PC-3 (cell line): Measurements from ENCODE around the gene PNCK. TPM values are rescaled to one million over a fixed set of nuclear protein-coding genes. Genes with fewer than 3 reads are reported as not detected.

ENCODE experiments used
- ATAC-seq: fragments of 200-7000 bp; cut with Tn5 transposase; 2 replicates; pipeline ENCODE4 v1.9.1; 2020; ENCODE audit warnings: mild to moderate bottlenecking, moderate library complexity
- BruUV-seq: library from RNA; stranded (reverse); fragments of 400-500 nt; replicated peaks from 2 replicates; lab custom pipeline; 2021; lab: Mats Ljungman, UMichigan
- CTCF ChIA-PET: fragments of 300-600 bp; sonication (Branson Sonifier 250); formaldehyde crosslinking; loops from one replicate; lab custom pipeline; 2022; ENCODE audit warnings: antibody characterized with exemption; lab: Charles Lee
- POLR2A ChIA-PET: fragments of 300-600 bp; sonication (Branson Sonifier 250); formaldehyde crosslinking; loops from one replicate; lab custom pipeline; 2022; ENCODE audit warnings: antibody characterized with exemption; ENCODE audit not compliant: unreplicated experiment; lab: Charles Lee
- DNase-seq: peaks from one replicate; pipeline ENCODE4 v3.0.0-alpha.2; 2015
- H2AFZ ChIP-seq: fragments of 300-600 bp; sonication (generic); 2 replicates; pipeline ENCODE4 v1.6.0; 2016; ENCODE audit warnings: antibody characterized with exemption, low read length
- H3F3A ChIP-seq: fragments of 300-600 bp; sonication (generic); one replicate; pipeline ENCODE4 v1.6.0; 2017; ENCODE audit warnings: antibody characterized with exemption, low read length, control low read depth, mild to moderate bottlenecking; ENCODE audit not compliant: unreplicated experiment
- H3K27ac ChIP-seq: fragments of 300-600 bp; sonication (generic); 2 replicates; pipeline ENCODE4 v1.5.1; 2016; ENCODE audit warnings: mild to moderate bottlenecking, low read length
- H3K27me3 ChIP-seq: fragments of 300-600 bp; sonication (generic); 2 replicates; pipeline ENCODE4 v1.6.1; 2016; ENCODE audit warnings: low read length, mixed read lengths
- H3K36me3 ChIP-seq: fragments of 300-600 bp; sonication (generic); 2 replicates; pipeline ENCODE4 v1.6.1; 2016; ENCODE audit warnings: low read depth, mixed run types, low read length, mixed read lengths
- H3K4me1 ChIP-seq: fragments of 300-600 bp; sonication (generic); 2 replicates; pipeline ENCODE4 v1.5.1; 2016; ENCODE audit warnings: low read length; ENCODE audit not compliant: insufficient read depth
- H3K4me2 ChIP-seq: fragments of 300-600 bp; sonication (generic); 2 replicates; pipeline ENCODE4 v1.6.0; 2016; ENCODE audit warnings: low read length
- H3K4me3 ChIP-seq: fragments of 300-600 bp; sonication (generic); 2 replicates; pipeline ENCODE4 v1.5.1; 2016; ENCODE audit warnings: mild to moderate bottlenecking, low read length, mixed read lengths
- H3K79me2 ChIP-seq: fragments of 300-600 bp; sonication (generic); 2 replicates; pipeline ENCODE4 v1.6.1; 2017; ENCODE audit warnings: low read length, mixed read lengths
- H3K9ac ChIP-seq: fragments of 300-600 bp; sonication (generic); 2 replicates; pipeline ENCODE4 v1.6.0; 2016; ENCODE audit warnings: mild to moderate bottlenecking, low read length
- H3K9me2 ChIP-seq: fragments of 300-600 bp; sonication (generic); replicated peaks from 2 replicates; pipeline ENCODE4 v1.6.1; 2016; ENCODE audit warnings: mixed run types, low read length, mixed read lengths
- H3K9me3 ChIP-seq: fragments of 300-600 bp; sonication (generic); 2 replicates; pipeline ENCODE4 v1.6.1; 2016; ENCODE audit warnings: low read length, mixed read lengths
- H4K20me1 ChIP-seq: fragments of 300-600 bp; sonication (generic); 2 replicates; pipeline ENCODE4 v1.6.1; 2016; ENCODE audit warnings: low read length, mixed read lengths
- EZH2 ChIP-seq: fragments of 300-600 bp; sonication (generic); IDR thresholded peaks from one replicate; pipeline ENCODE4 v1.6.1; 2017; ENCODE audit warnings: antibody characterized with exemption, mild to moderate bottlenecking, low read length; ENCODE audit not compliant: unreplicated experiment
- EZH2phosphoT487 ChIP-seq: fragments of 300-600 bp; sonication (generic); IDR thresholded peaks from 2 replicates; pipeline ENCODE4 v1.6.1; 2018; ENCODE audit warnings: mild to moderate bottlenecking, antibody characterized with exemption, low read length, borderline replicate concordance
- intact Hi-C: fragments of 100-400 bp; cut with micrococcal nuclease; formaldehyde crosslinking; loops from 2 replicates; pipeline ENCODE4 v1.9.0; 2023
- total RNA-seq: library from RNA; depleted of rRNA; stranded (reverse); fragments of >200 nt; gene quantifications from 2 replicates; pipeline ENCODE4 v1.2.3, GENCODE V29; 2014
- TF ChIP-seq, protein P1 (sequence below): fragments of 300-600 bp; sonication (generic); conservative IDR thresholded peaks from 2 replicates; pipeline ENCODE4 v1.5.1; 2017; ENCODE audit warnings: antibody characterized with exemption, low read depth, mild to moderate bottlenecking, low read length

Gene PNCK
- total RNA-seq, 1 experiment from 2014 or later, result 1.0 TPM

GRCh38 chrX:153671589-153672530 lies 1.8 kb downstream of the PNCK start:
- BruUV-seq, result no TSS peak
- H3K9ac ChIP-seq, result no peak overlapping the region
- H3K36me3 ChIP-seq, result no peaks in the 10 kb centered on the region
- no peaks in the 10 kb centered on the region for H4K20me1 ChIP-seq
- H3K9me2 ChIP-seq, result no peaks in the 10 kb centered on the region
- intact Hi-C loops, result no loop called here
- ChIA-PET POLR2A (no interaction called here), CTCF (no interaction called here)
- no peak for TF ChIP-seq EZH2
- TF ChIP-seq EZH2phosphoT487, result no peak
- TF ChIP-seq, protein P1, sequence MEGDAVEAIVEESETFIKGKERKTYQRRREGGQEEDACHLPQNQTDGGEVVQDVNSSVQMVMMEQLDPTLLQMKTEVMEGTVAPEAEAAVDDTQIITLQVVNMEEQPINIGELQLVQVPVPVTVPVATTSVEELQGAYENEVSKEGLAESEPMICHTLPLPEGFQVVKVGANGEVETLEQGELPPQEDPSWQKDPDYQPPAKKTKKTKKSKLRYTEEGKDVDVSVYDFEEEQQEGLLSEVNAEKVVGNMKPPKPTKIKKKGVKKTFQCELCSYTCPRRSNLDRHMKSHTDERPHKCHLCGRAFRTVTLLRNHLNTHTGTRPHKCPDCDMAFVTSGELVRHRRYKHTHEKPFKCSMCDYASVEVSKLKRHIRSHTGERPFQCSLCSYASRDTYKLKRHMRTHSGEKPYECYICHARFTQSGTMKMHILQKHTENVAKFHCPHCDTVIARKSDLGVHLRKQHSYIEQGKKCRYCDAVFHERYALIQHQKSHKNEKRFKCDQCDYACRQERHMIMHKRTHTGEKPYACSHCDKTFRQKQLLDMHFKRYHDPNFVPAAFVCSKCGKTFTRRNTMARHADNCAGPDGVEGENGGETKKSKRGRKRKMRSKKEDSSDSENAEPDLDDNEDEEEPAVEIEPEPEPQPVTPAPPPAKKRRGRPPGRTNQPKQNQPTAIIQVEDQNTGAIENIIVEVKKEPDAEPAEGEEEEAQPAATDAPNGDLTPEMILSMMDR, result no peak
- H2AFZ ChIP-seq, result no peak overlapping the region
- no peaks in the 10 kb centered on the region for H3K4me1 ChIP-seq
- H3K9me3 ChIP-seq, result no peaks in the 10 kb centered on the region
- no peak for DNase-seq
- no peaks in the 10 kb centered on the region for H3K79me2 ChIP-seq
- H3K27ac ChIP-seq, result no peak overlapping the region
- ATAC-seq, result no peak
- H3K4me3 ChIP-seq, result no peak overlapping the region
- no peaks in the 10 kb centered on the region for H3K27me3 ChIP-seq
- H3F3A ChIP-seq, result no peaks in the 10 kb centered on the region
- no peak overlapping the region for H3K4me2 ChIP-seq

- no TSS peak for BruUV-seq
- Histone ChIP-seq H3K4me3 (no peak overlapping the region), H3K79me2 (no peaks in the 10 kb centered on the region), H3K9me3 (no peaks in the 10 kb centered on the region), H3K36me3 (no peaks in the 10 kb centered on the region), H2AFZ (no peak overlapping the region), H3K4me2 (no peak overlapping the region), H3K9ac (no peak overlapping the region), H3K27ac (no peak overlapping the region), H3K27me3 (no peaks in the 10 kb centered on the region), H3K4me1 (no peaks in the 10 kb centered on the region), H4K20me1 (no peaks in the 10 kb centered on the region), H3F3A (no peaks in the 10 kb centered on the region), H3K9me2 (no peaks in the 10 kb centered on the region)
- ATAC-seq (no peak), DNase-seq (no peak)
- ChIA-PET CTCF (no interaction called here), POLR2A (no interaction called here)
- TF ChIP-seq, protein P1, result no peak
- TF ChIP-seq EZH2phosphoT487 (no peak), EZH2 (no peak)
- intact Hi-C loops, result no loop called here
These were observed 2.6 kb downstream of the PNCK start for GRCh38 chrX:153670748-153671588.
